Nephron progenitor cell (in vitro differentiated cells): ENCODE data around the gene ZNF133.

Source experiments
- DNase-seq: peaks from one replicate; pipeline ENCODE4 v3.0.0; 2021
- H3K27ac Mint-ChIP-seq: 2 replicates; pipeline ENCODE4 v1.8.0; 2021; ENCODE audit warnings: mild to moderate bottlenecking, moderate library complexity, mixed read lengths
- H3K27me3 Mint-ChIP-seq: 2 replicates; pipeline ENCODE4 v1.8.0; 2021; ENCODE audit warnings: mild to moderate bottlenecking, low read depth, mixed read lengths; ENCODE audit not compliant: poor library complexity
- H3K36me3 Mint-ChIP-seq: 2 replicates; pipeline ENCODE4 v1.8.0; 2021; ENCODE audit warnings: low read depth, mixed read lengths
- H3K4me1 Mint-ChIP-seq: 2 replicates; pipeline ENCODE4 v1.8.0; 2021; ENCODE audit warnings: mixed read lengths
- H3K4me3 Mint-ChIP-seq: 2 replicates; pipeline ENCODE4 v1.8.0; 2021; ENCODE audit warnings: mild to moderate bottlenecking, moderate library complexity, mixed read lengths
- H3K9me3 Mint-ChIP-seq: 2 replicates; pipeline ENCODE4 v1.8.0; 2021; ENCODE audit warnings: mild to moderate bottlenecking, moderate library complexity, mixed read lengths
- TF ChIP-seq, protein P1 (sequence below): fragments of 200-600 bp; sonication (generic); IDR thresholded peaks from 2 replicates; pipeline ENCODE4 v1.5.0; 2021; ENCODE audit warnings: antibody characterized with exemption

The ZNF133 gene

DNA sequence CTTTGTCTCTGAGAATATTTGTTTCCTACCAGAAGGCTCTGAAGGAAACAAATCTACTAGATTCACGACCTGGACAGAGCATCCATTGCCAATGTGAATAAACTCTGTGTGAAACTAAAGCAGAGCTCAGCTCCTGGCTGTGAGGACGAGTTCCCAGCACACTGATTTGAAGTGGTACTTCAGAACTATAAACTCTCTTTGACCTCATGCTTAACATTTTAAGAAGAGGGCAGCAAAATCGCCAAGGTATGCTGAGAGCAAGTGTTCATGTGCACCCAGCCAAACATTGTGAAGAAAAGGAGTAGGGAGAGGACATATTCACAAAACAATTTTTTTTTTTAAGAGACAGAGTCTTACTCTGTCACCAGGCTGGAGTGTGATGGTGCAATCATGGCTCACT lies 33.7 kb upstream of the ZNF133 start:
- Mint-ChIP-seq H3K27me3 (peaks cover 8% of the 10 kb centered on the region), H3K36me3 (no peaks in the 10 kb centered on the region), H3K4me1 (no peaks in the 10 kb centered on the region), H3K27ac (no peak overlapping the region), H3K4me3 (no peak overlapping the region), H3K9me3 (no peaks in the 10 kb centered on the region)
- no peak for DNase-seq
- TF ChIP-seq, protein P1, sequence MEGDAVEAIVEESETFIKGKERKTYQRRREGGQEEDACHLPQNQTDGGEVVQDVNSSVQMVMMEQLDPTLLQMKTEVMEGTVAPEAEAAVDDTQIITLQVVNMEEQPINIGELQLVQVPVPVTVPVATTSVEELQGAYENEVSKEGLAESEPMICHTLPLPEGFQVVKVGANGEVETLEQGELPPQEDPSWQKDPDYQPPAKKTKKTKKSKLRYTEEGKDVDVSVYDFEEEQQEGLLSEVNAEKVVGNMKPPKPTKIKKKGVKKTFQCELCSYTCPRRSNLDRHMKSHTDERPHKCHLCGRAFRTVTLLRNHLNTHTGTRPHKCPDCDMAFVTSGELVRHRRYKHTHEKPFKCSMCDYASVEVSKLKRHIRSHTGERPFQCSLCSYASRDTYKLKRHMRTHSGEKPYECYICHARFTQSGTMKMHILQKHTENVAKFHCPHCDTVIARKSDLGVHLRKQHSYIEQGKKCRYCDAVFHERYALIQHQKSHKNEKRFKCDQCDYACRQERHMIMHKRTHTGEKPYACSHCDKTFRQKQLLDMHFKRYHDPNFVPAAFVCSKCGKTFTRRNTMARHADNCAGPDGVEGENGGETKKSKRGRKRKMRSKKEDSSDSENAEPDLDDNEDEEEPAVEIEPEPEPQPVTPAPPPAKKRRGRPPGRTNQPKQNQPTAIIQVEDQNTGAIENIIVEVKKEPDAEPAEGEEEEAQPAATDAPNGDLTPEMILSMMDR = no peak

DNA sequence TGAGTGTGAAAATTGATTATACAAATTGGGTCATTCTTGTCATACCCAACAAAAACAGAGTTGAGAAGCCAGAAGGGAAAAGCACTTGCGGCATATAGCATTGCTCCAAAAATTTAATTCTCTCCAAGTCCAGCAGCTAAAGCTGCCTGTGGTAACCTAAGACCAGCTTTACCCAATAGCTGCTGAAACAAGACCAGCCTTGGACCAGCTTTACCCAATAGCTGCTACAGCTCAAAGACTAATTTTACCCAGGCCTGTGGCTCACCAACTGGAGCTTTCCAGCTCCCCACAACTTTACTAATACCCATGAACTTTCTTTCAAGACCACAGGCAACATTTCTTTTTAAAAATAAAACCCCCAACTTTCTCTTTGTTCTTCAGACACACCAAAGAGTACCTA lies 32.8 kb upstream of the ZNF133 start:
- DNase-seq = no peak
- Mint-ChIP-seq H3K27me3 (peaks cover 8% of the 10 kb centered on the region), H3K9me3 (no peaks in the 10 kb centered on the region), H3K4me3 (no peak overlapping the region), H3K4me1 (no peaks in the 10 kb centered on the region), H3K27ac (no peak overlapping the region), H3K36me3 (no peaks in the 10 kb centered on the region)
- TF ChIP-seq, protein P1 = no peak

DNA sequence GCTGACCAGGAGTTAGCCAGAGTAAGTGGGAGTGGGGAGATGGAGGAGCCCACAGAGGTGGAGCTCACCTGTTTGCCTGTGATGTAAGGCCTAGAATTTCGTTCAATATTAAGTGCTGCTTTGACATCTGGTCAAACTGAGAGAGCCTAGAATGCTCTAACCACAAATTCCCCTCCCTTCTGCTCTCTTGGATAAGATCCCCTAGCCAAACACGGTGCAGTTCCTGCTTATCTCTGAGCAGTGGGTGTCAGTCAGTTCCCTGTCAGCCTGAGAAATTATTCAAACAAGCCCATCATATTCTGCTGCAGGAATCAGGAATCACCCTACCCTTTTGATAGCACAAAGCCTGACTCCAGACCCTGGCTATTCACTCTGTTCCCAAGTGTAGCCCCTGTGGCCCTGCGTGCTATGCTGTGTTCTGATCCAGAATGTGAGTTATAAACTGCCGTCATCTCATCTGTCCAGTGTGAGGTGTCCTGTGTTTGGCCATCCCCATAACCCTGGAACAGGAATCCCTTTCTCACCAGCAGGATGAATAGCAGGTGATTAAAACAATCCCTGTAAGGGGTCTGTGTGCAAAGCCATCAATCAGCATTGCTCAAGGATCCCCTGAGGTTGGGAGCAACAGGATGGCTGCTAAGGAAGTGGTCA lies 31.8 kb upstream of the ZNF133 start:
- Mint-ChIP-seq H3K36me3 (no peaks in the 10 kb centered on the region), H3K4me1 (no peaks in the 10 kb centered on the region), H3K27me3 (peaks cover 3% of the 10 kb centered on the region), H3K27ac (no peak overlapping the region), H3K4me3 (no peak overlapping the region), H3K9me3 (no peaks in the 10 kb centered on the region)
- no peak for DNase-seq
- TF ChIP-seq, protein P1 = no peak

DNA sequence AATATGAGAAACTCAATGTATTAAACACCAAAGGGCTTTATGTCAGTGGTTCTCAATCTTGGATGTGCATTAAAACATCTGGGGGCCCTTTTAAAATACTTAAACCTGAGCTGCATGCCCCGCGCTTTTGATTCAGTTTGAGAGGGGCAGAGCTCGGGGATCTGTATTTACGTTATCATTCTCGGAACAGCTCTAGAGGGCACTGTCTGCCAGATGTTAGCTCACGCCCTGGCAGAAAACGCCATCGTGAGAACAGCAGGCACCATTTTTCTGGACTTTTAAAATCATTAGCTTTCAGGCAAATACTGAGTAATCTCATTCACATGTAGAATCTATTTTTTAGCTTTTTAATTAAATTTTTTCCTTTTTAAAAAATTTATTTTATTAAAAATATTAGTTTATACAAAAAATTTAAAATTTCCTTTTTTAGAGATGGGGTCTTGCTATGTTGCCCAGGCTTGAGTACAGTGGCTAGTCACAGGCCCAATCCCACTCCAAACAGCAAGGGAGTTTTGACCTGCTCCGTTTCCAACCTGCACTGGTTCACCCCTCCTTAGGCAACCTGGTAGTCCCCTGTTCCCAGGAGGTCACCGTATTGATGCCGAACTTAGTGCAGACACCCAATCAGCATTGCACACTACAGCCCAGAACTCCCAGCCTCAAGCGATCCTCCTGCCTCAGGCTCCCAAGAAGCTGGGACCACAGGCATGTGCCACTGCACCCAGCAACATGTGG lies 30.0 kb upstream of the ZNF133 start:
- TF ChIP-seq, protein P1 = no peak
- Mint-ChIP-seq H3K9me3 (no peaks in the 10 kb centered on the region), H3K36me3 (no peaks in the 10 kb centered on the region), H3K4me3 (no peak overlapping the region), H3K27ac (no peak overlapping the region), H3K4me1 (no peaks in the 10 kb centered on the region), H3K27me3 (peaks cover 3% of the 10 kb centered on the region)
- DNase-seq = no peak

DNA sequence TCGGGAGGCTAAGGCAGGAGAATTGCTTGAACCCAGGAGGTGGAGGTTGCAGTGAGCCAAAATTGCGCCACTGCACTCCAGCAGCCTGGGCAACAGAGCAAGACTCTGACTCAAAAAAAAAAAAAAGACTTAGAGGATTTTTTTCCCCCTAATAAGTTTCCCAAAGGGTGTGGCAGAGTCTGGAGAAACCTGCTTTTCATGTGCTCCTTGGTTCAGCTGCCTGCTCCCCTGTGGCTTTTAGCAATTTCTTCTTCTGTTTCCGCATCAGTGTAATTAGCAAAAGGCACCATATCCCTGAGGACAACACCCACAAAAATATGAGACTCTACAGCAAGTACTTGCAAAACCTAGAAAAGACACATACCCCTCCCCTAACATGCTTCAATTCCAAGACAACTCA lies 28.6 kb upstream of the ZNF133 start:
- Mint-ChIP-seq H3K36me3 (no peaks in the 10 kb centered on the region), H3K4me3 (no peak overlapping the region), H3K27me3 (no peaks in the 10 kb centered on the region), H3K4me1 (no peaks in the 10 kb centered on the region), H3K27ac (no peak overlapping the region), H3K9me3 (no peaks in the 10 kb centered on the region)
- DNase-seq = no peak
- TF ChIP-seq, protein P1 = no peak

DNA sequence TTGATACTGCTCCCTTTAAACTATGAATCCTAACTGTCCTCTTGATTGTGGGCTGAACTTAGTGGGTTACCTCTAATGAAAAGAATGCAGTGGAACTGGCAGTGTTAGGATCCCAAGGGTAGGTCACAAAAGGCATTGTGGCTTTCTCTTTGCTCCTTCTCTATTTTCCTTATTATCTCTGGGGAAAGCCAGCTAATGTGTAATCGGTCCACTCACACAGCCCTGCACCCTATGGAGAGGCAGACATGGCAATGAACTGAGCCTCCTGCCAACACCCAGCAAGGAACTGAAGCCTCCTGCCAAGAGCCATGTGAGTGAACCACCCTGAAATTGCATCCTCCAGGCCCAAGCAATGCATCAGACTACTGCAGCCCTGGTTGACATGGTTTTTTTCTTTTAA lies 24.6 kb upstream of the ZNF133 start:
- no peaks in the 10 kb centered on the region for H3K36me3 Mint-ChIP-seq
- TF ChIP-seq, protein P1 = no peak
- H3K9me3 Mint-ChIP-seq = no peaks in the 10 kb centered on the region
- peaks cover 29% of the 10 kb centered on the region for H3K4me1 Mint-ChIP-seq
- no peak for DNase-seq
- H3K27ac Mint-ChIP-seq = no peak overlapping the region
- H3K4me3 Mint-ChIP-seq = no peak overlapping the region
- H3K27me3 Mint-ChIP-seq = peaks cover 5% of the 10 kb centered on the region
